ENCODE data around the gene MTFP1.

DNA sequence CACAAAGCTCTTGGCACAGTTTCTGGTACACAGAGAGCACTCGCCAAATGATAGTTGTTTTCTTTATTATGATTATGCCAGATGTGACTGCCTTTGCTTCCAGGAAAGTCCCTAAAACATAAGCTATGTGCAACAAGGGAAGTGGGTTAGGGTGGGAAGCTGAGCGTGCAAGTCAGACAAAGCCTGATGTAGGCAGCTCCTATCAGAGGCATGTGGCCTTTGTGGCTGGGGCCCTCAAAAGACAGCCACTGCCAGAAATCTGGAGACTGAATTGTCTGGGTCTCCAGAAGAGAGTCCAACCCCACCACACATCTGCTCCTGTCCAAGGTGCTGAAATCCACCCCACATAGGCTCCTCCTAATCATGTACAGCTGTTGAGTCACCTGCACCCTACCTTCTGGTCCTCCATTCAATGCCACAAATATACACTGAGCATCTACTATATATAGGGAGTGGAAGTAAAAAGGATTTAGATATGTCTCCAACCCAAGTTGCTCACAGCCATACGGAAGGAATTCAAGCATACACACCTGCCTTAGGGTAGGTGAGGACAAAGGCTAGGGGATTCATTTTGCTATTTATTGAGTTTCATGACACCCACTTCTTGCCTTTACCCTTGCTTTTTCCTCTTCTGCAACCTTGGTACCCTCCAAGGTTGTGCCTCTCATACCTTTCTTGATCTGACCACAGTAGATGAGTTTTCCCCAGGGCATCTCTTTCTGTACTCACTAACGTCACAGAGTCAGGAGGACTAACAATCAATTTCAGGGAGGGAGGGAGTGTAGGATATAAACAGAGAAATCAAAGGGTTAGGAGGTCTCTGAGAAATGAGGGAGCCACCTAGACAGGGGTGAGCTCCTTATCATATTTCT, 33.8 kb downstream of the MTFP1 start:
- TF ChIP-seq CTCF (conservative IDR thresholded peaks at IDR 0.05; ENCODE audit: low read depth, low read length) = no peak
- no peak for TF ChIP-seq EZH2 (IDR thresholded peaks at IDR 0.05; ENCODE audit: borderline replicate concordance, low read depth, low read length, poor library complexity, severe bottlenecking)
